Esophagus muscularis mucosa (tissue), 4 donors: Measurements from ENCODE around the gene SSRP1. TPM values are rescaled to one million over a fixed set of nuclear protein-coding genes. Genes with fewer than 3 reads are reported as not detected.
"Not testable (repeated sequence)": the region's sequence is repeated elsewhere in the genome, so short reads cannot be mapped to it uniquely, and the experiment has no call there.

Experiments
- DNase-seq: peaks from one replicate; pipeline ENCODE4 v3.0.0-alpha.2; 2017; ENCODE audit errors: extremely low spot score
- H3K27ac ChIP-seq, 4 donors: fragments of 200-600 bp; sonication (generic); replicated peaks in 1 of 4; 1 replicate in 3 of 4; 2 replicates in 1 of 4; pipeline ENCODE4 v1.5.1; 2016 to 2019; ENCODE audit warnings: mild to moderate bottlenecking in 1 of 4
- H3K27me3 ChIP-seq, 4 donors: fragments of 200-600 bp; sonication (generic); one replicate each; pipeline versions ENCODE4 v1.5.1 to v1.6.0; 2016 to 2019
- H3K36me3 ChIP-seq, 4 donors: fragments of 200-600 bp; sonication (generic); one replicate each; pipeline ENCODE4 v1.5.1; 2016 to 2019
- H3K4me1 ChIP-seq, 4 donors: fragments of 200-600 bp; sonication (generic); one replicate each; pipeline ENCODE4 v1.5.1; 2016 to 2019
- H3K4me3 ChIP-seq, 4 donors: fragments of 200-600 bp; sonication (generic); 1 replicate in 2 of 4; 2 replicates in 2 of 4; pipeline ENCODE4 v1.5.1; 2016 to 2019; ENCODE audit warnings: mild to moderate bottlenecking in 4 of 4, moderate library complexity in 1 of 4
- H3K9me3 ChIP-seq, 4 donors: fragments of 200-600 bp; sonication (generic); 1 replicate in 3 of 4; 2 replicates in 1 of 4; pipeline ENCODE4 v1.5.1; 2016 to 2019
- CTCF ChIP-seq, 3 experiments: fragments of 200-600 bp in 2 of 3; fragments of 450-650 bp in 1 of 3; sonication (generic) in 2 of 3; IDR thresholded peaks; one replicate each; pipeline ENCODE4 v1.5.1; 2017 to 2019; ENCODE audit warnings: antibody characterized with exemption in 3 of 3, mild to moderate bottlenecking in 2 of 3, moderate library complexity in 1 of 3
- EP300 ChIP-seq: sonication (generic); formaldehyde crosslinking; IDR thresholded peaks from one replicate; pipeline ENCODE4 v1.6.1; 2017; ENCODE audit warnings: antibody characterized with exemption
- POLR2A ChIP-seq: fragments of 450-650 bp; IDR thresholded peaks from one replicate; pipeline ENCODE4 v1.6.1; 2017; ENCODE audit warnings: antibody characterized with exemption, moderate library complexity, mild to moderate bottlenecking, low read depth
- POLR2AphosphoS5 ChIP-seq, 2 donors: sonication (generic); formaldehyde crosslinking; IDR thresholded peaks; one replicate each; pipeline ENCODE4 v1.6.1; 2017; ENCODE audit warnings: antibody characterized with exemption in 2 of 2
- WGBS: methylation state at CpG from one replicate; pipeline ENCODE4 v1.1.5; 2018; 5-methylcytosine and 5-hydroxymethylcytosine counted together
- intact Hi-C: fragments of 100-400 bp; cut with DNase I; formaldehyde crosslinking; loops from one replicate; pipeline ENCODE4 v1.15.1; 2023
- total RNA-seq, 4 donors: library from RNA; depleted of rRNA; stranded (reverse); fragments of >200 nt; gene quantifications; one replicate each; pipeline versions ENCODE4 v1.1.0 to v1.2.1, GENCODE V29; 2016

Gene SSRP1
- total RNA-seq, 4 donors from 2014 or later = 74.6 to 101 (median 88.1) TPM

GRCh38 chr11:57368106-57368844 lies 32.6 kb upstream of the SSRP1 start:
- no peaks in the 10 kb centered on the region for H3K36me3 ChIP-seq
- 56% methylated on average over 15 of the region's 19 CpGs for WGBS
- intact Hi-C loops = no loop called here
- H3K4me1 ChIP-seq = peaks cover 0 to 4% (median 0%) of the 10 kb centered on the region in 4 donors
- no peak overlapping the region for H3K27ac ChIP-seq
- TF ChIP-seq POLR2AphosphoS5 (IDR thresholded peaks at IDR 0.05) (no peak), POLR2A (no peak), EP300 (no peak), CTCF (IDR thresholded peaks at IDR 0.05) (no peak)
- no peaks in the 10 kb centered on the region for H3K9me3 ChIP-seq
- H3K4me3 ChIP-seq = no peak overlapping the region
- DNase-seq = no peak
- peaks cover 0 to 12% (median 0%) of the 10 kb centered on the region in 4 donors for H3K27me3 ChIP-seq

- no peak for DNase-seq
- intact Hi-C loops = no loop called here
- Histone ChIP-seq H3K4me3 (no peak overlapping the region), H3K36me3 (no peaks in the 10 kb centered on the region), H3K27me3 (peaks cover 0 to 12% (median 0%) of the 10 kb centered on the region in 4 donors), H3K4me1 (no peaks in the 10 kb centered on the region), H3K9me3 (no peaks in the 10 kb centered on the region), H3K27ac (no peak overlapping the region)
- 62% methylated on average over 9 of the region's 9 CpGs for WGBS
- TF ChIP-seq POLR2A (no peak), EP300 (no peak), POLR2AphosphoS5 (IDR thresholded peaks at IDR 0.05) (no peak), CTCF (IDR thresholded peaks at IDR 0.05) (no peak)
Measured at GRCh38 chr11:57364851-57365660, 29.4 kb upstream of the SSRP1 start.

- no peaks in the 10 kb centered on the region for H3K4me1 ChIP-seq
- peaks cover 0 to 10% (median 0%) of the 10 kb centered on the region in 4 donors for H3K27me3 ChIP-seq
- no peak overlapping the region for H3K27ac ChIP-seq
- WGBS = 78% methylated on average over 7 of the region's 7 CpGs
- H3K36me3 ChIP-seq = no peaks in the 10 kb centered on the region
- no peak overlapping the region for H3K4me3 ChIP-seq
- DNase-seq = no peak
- TF ChIP-seq CTCF (IDR thresholded peaks at IDR 0.05) = no peak
- TF ChIP-seq EP300 = no peak
- no peak for TF ChIP-seq POLR2AphosphoS5 (IDR thresholded peaks at IDR 0.05)
- TF ChIP-seq POLR2A = no peak
- H3K9me3 ChIP-seq = no peaks in the 10 kb centered on the region
- intact Hi-C loops = no loop called here
Measured at GRCh38 chr11:57363131-57364080, 27.7 kb upstream of the SSRP1 start.

- DNase-seq = no peak
- intact Hi-C loops = no loop called here
- TF ChIP-seq CTCF (IDR thresholded peaks at IDR 0.05) = no peak
- no peak for TF ChIP-seq POLR2A
- TF ChIP-seq EP300 = no peak
- TF ChIP-seq POLR2AphosphoS5 (IDR thresholded peaks at IDR 0.05) = no peak
- 87% methylated on average over 3 of the region's 3 CpGs for WGBS
- no peaks in the 10 kb centered on the region for H3K9me3 ChIP-seq
- H3K4me3 ChIP-seq = no peak overlapping the region
- no peak overlapping the region for H3K27ac ChIP-seq
- no peaks in the 10 kb centered on the region for H3K27me3 ChIP-seq
- peaks cover 10 to 13% (median 12%) of the 10 kb centered on the region in 4 donors for H3K4me1 ChIP-seq
- H3K36me3 ChIP-seq = no peaks in the 10 kb centered on the region
Measured at GRCh38 chr11:57361926-57362325, 26.2 kb upstream of the SSRP1 start.

- H3K27ac ChIP-seq, H3K9me3 ChIP-seq, H3K36me3 ChIP-seq, H3K4me3 ChIP-seq, DNase-seq, H3K27me3 ChIP-seq, intact Hi-C loops: not testable (repeated sequence)
- H3K4me1 ChIP-seq = peaks cover 10 to 13% (median 12%) of the 10 kb centered on the region in 4 donors
Measured at GRCh38 chr11:57361420-57361819, 25.7 kb upstream of the SSRP1 start.
